Purkinje cell (primary cell): ENCODE data around the gene LHFPL3. TPM values are rescaled to one million over a fixed set of nuclear protein-coding genes. Genes with fewer than 3 reads are reported as not detected.

Experiments
- polyA plus RNA-seq: library from polyadenylated mRNA; unstranded; fragments of >200 nt; fragmentation: Nextera tagmentation; gene quantifications from 2 replicates; pipeline ENCODE4 v1.2.1, GENCODE V29; 2014

The LHFPL3 gene
- 12.0 and 15.5 TPM in 2 replicates for polyA plus RNA-seq

DNA sequence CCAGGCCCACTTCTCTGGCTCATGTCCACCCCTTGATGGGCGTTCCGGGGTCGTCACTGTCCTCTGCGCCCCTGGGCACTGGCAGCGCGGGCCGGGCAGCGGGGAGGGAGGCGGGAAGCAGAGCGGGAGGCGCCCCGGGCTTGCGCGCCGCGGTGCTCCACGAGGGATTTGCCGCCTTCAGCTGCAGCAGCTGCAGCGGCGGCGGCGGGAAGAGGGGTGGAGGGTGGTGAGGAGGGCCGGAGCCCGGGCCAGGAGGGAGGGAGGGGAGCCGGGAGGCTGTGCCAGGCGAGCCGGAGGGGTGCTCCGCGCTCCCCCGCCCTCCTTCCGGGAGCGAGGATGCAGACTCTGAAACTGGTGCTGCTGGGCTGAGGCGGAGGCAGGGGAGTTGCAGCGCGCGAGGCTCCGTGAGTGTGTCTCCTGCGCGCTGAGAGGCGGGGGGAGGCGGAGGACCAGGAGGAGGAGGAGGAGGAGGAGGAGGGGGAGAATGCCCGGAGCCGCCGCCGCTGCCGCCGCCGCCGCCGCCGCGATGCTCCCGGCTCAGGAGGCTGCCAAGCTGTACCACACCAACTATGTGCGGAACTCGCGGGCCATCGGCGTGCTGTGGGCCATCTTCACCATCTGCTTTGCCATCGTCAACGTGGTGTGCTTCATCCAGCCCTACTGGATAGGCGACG, at the start of gene LHFPL3:
TSS of gene LHFPL3 (plus strand) at position 308 of the 674 bp plus-strand sequence.

Other genes starting within 250 kb of the LHFPL3 start
- gene ORC5, start 120.6 kb upstream of the LHFPL3 start, polyA plus RNA-seq: 49.4 and 49.6 TPM in 2 replicates